H9 (cell line): ENCODE measurements around the gene MAML3. TPM values are rescaled to one million over a fixed set of nuclear protein-coding genes. Genes with fewer than 3 reads are reported as not detected.

Experiments
- DNase-seq: peaks from one replicate; pipeline ENCODE4 v3.0.0-alpha.2; 2017
- H2AFZ ChIP-seq: one replicate; pipeline ENCODE4 v1.6.1; 2013; ENCODE audit warnings: mild to moderate bottlenecking, low read length, control low read depth, moderate library complexity
- H2AK5ac ChIP-seq: 2 replicates; pipeline ENCODE4 v1.6.1; 2013; ENCODE audit warnings: low read length, control low read depth, mixed read lengths; ENCODE audit not compliant: insufficient read length
- H2BK120ac ChIP-seq: one replicate; pipeline ENCODE4 v1.6.1; 2013; ENCODE audit warnings: low read depth, mild to moderate bottlenecking, low read length, control low read depth, inconsistent platforms; ENCODE audit not compliant: poor library complexity, severe bottlenecking
- H2BK12ac ChIP-seq: 2 replicates; pipeline ENCODE4 v1.6.1; 2013; ENCODE audit warnings: low read length, control low read depth, mixed read lengths, low read depth; ENCODE audit not compliant: insufficient read length
- H2BK15ac ChIP-seq: 2 replicates; pipeline ENCODE4 v1.6.1; 2013; ENCODE audit warnings: low read depth, low read length, control low read depth
- H2BK20ac ChIP-seq: one replicate; pipeline ENCODE4 v1.6.1; 2013; ENCODE audit warnings: low read depth, mild to moderate bottlenecking, low read length, control low read depth, inconsistent platforms; ENCODE audit not compliant: poor library complexity, severe bottlenecking
- H2BK5ac ChIP-seq: 2 replicates; pipeline ENCODE4 v1.6.1; 2013; ENCODE audit warnings: low read length, control low read depth, mixed read lengths; ENCODE audit not compliant: insufficient read length
- H3K14ac ChIP-seq: 2 replicates; pipeline ENCODE4 v1.6.1; 2013; ENCODE audit warnings: low read length, control low read depth; ENCODE audit not compliant: insufficient read depth
- H3K18ac ChIP-seq: 2 replicates; pipeline ENCODE4 v1.6.1; 2013; ENCODE audit warnings: low read depth, mild to moderate bottlenecking, mixed read lengths, low read length, control low read depth; ENCODE audit not compliant: insufficient read length
- H3K23ac ChIP-seq: 2 replicates; pipeline ENCODE4 v1.6.1; 2013; ENCODE audit warnings: low read length, control low read depth, mixed read lengths, low read depth; ENCODE audit not compliant: insufficient read length
- H3K23me2 ChIP-seq: 2 replicates; pipeline ENCODE4 v1.6.1; 2013; ENCODE audit warnings: low read depth, mild to moderate bottlenecking, mixed read lengths, low read length, control low read depth; ENCODE audit not compliant: insufficient read length, poor library complexity, severe bottlenecking
- H3K27ac ChIP-seq: 2 replicates; pipeline ENCODE4 v1.5.1; 2013; ENCODE audit warnings: low read length, control low read depth, mixed read lengths, low read depth; ENCODE audit not compliant: insufficient read length
- H3K27me3 ChIP-seq: 2 replicates; pipeline ENCODE4 v1.6.1; 2013; ENCODE audit warnings: low read length, control low read depth, inconsistent platforms; ENCODE audit not compliant: insufficient read depth
- H3K4ac ChIP-seq: 2 replicates; pipeline ENCODE4 v1.6.1; 2013; ENCODE audit warnings: low read depth, mild to moderate bottlenecking, control low read depth, inconsistent platforms, low read length, moderate library complexity
- H3K4me1 ChIP-seq: 2 replicates; pipeline ENCODE4 v1.6.1; 2013; ENCODE audit warnings: low read length, control low read depth, inconsistent platforms; ENCODE audit not compliant: insufficient read depth
- H3K4me2 ChIP-seq: 2 replicates; pipeline ENCODE4 v1.6.1; 2013; ENCODE audit warnings: low read length, control low read depth, mixed read lengths; ENCODE audit not compliant: insufficient read length, insufficient read depth
- H3K56ac ChIP-seq: 2 replicates; pipeline ENCODE4 v1.6.1; 2013; ENCODE audit warnings: low read depth, mild to moderate bottlenecking, mixed read lengths, low read length, control low read depth; ENCODE audit not compliant: insufficient read length
- H3K79me1 ChIP-seq: 2 replicates; pipeline ENCODE4 v1.6.1; 2013; ENCODE audit warnings: low read depth, mild to moderate bottlenecking, moderate library complexity, low read length, control low read depth, inconsistent platforms; ENCODE audit not compliant: insufficient read depth, poor library complexity, severe bottlenecking
- H3K79me2 ChIP-seq: 2 replicates; pipeline ENCODE4 v1.6.1; 2013; ENCODE audit warnings: low read length, control low read depth, inconsistent platforms; ENCODE audit not compliant: insufficient read depth
- H3K9ac ChIP-seq: 2 replicates; pipeline ENCODE4 v1.6.1; 2013; ENCODE audit warnings: low read length, control low read depth, mixed read lengths; ENCODE audit not compliant: insufficient read length; ENCODE audit errors: extremely low read depth
- H3K9me3 ChIP-seq: one replicate; pipeline ENCODE4 v1.6.1; 2013; ENCODE audit warnings: low read depth, low read length, inconsistent platforms; ENCODE audit not compliant: control insufficient read depth
- H3T11ph ChIP-seq: one replicate; pipeline ENCODE4 v1.6.1; 2013; ENCODE audit warnings: mild to moderate bottlenecking, low read length, control low read depth, inconsistent platforms
- H4K20me1 ChIP-seq: one replicate; pipeline ENCODE4 v1.6.1; 2013; ENCODE audit not compliant: control insufficient read depth, insufficient read length, insufficient read depth
- H4K5ac ChIP-seq: 2 replicates; pipeline ENCODE4 v1.6.1; 2013; ENCODE audit warnings: low read depth, mild to moderate bottlenecking, mixed read lengths, low read length, control low read depth; ENCODE audit not compliant: insufficient read length
- H4K8ac ChIP-seq: replicated peaks from 2 replicates; pipeline ENCODE4 v1.6.1; 2013; ENCODE audit warnings: low read length, control low read depth, mixed read lengths, low read depth; ENCODE audit not compliant: insufficient read length
- H4K91ac ChIP-seq: 2 replicates; pipeline ENCODE4 v1.6.1; 2013; ENCODE audit warnings: low read depth, mild to moderate bottlenecking, moderate library complexity, mixed read lengths, low read length, control low read depth; ENCODE audit not compliant: insufficient read length
- H3K27ac Mint-ChIP-seq, 3 experiments: 2 replicates in 2 of 3; 3 replicates in 1 of 3; pipeline ENCODE4 v1.8.0; 2020 to 2021; ENCODE audit warnings: mixed read lengths in 3 of 3, mild to moderate bottlenecking in 1 of 3, moderate library complexity in 1 of 3
- H3K27me3 Mint-ChIP-seq: 2 replicates; pipeline ENCODE4 v1.8.0; 2021; ENCODE audit warnings: low read depth, mild to moderate bottlenecking, moderate library complexity, mixed read lengths
- H3K36me3 Mint-ChIP-seq, 3 experiments: 2 replicates in 2 of 3; 3 replicates in 1 of 3; pipeline ENCODE4 v1.8.0; 2020 to 2021; ENCODE audit warnings: low read depth in 3 of 3, mixed read lengths in 3 of 3; ENCODE audit not compliant: insufficient read depth in 1 of 3
- H3K4me1 Mint-ChIP-seq, 2 experiments: 2 replicates each; pipeline ENCODE4 v1.8.0; 2020; ENCODE audit warnings: mixed read lengths in 2 of 2
- H3K4me3 Mint-ChIP-seq, 2 experiments: 2 replicates in 1 of 2; 3 replicates in 1 of 2; pipeline ENCODE4 v1.8.0; 2020 to 2021; ENCODE audit warnings: mild to moderate bottlenecking in 2 of 2, mixed read lengths in 2 of 2, moderate library complexity in 1 of 2
- H3K9me3 Mint-ChIP-seq, 2 experiments: 2 replicates in 1 of 2; 3 replicates in 1 of 2; pipeline ENCODE4 v1.8.0; 2020; ENCODE audit warnings: mild to moderate bottlenecking in 2 of 2, mixed read lengths in 2 of 2, moderate library complexity in 1 of 2
- WGBS: extraction: QIAGEN DNeasy Blood & Tissue Kit; methylation state at CpG from one replicate; pipeline ENCODE4 v1.1.7; 2013; ENCODE audit warnings: missing lambda C conversion rate, low lambda C conversion rate, mixed read lengths; ENCODE audit not compliant: insufficient read length; ENCODE audit errors: extremely low coverage; 5-methylcytosine and 5-hydroxymethylcytosine counted together
- total RNA-seq: library from RNA; stranded (reverse); gene quantifications from 2 replicates; pipeline ENCODE4 v1.2.1, GENCODE V29; 2021
- TF ChIP-seq, protein P1 (sequence below): fragments of 200-600 bp; sonication (generic); conservative IDR thresholded peaks from 3 replicates; pipeline ENCODE4 v1.8.0; 2021; ENCODE audit warnings: antibody characterized with exemption, mild to moderate bottlenecking

Gene MAML3
- total RNA-seq, 1 experiment from 2014 or later, result 3.9 TPM

DNA sequence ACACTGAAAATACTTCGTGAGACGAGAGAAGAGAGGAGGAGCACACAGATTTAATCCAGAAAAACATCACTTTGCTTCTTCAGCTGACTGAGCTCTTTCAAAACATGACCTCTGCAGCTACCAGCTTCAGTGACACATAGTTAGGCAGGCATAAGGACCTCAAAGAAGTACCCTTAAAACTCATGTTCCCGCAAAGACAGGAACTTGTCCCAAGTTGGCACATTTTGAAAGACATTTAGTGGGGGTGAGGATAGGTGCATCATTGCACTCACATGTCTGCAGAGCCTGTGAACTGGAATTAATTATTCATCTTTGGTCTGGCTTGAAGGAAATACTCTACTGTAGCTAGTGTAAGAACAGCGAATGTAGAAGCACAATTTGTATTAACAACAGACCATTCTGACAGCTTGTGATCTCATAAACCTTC, 266.6 kb downstream of the MAML3 start:
- no peak overlapping the region for H2BK12ac ChIP-seq
- peaks cover 3% of the 10 kb centered on the region for H3K27me3 Mint-ChIP-seq
- H4K5ac ChIP-seq, result no peak overlapping the region
- no peaks in the 10 kb centered on the region for H3K9me3 ChIP-seq
- no peak overlapping the region for H2BK5ac ChIP-seq
- H3K23me2 ChIP-seq, result no peaks in the 10 kb centered on the region
- no peak overlapping the region for H4K8ac ChIP-seq
- no peak overlapping the region for H2AK5ac ChIP-seq
- H2AFZ ChIP-seq, result no peak overlapping the region
- H3K4me3 Mint-ChIP-seq, result no peak overlapping the region
- no peaks in the 10 kb centered on the region for H3K27me3 ChIP-seq
- H3T11ph ChIP-seq, result no peak overlapping the region
- H3K4ac ChIP-seq, result no peak overlapping the region
- no peak overlapping the region for H3K27ac ChIP-seq
- H3K27ac Mint-ChIP-seq, result no peak overlapping the region; a peak in 1 of 7 replicates
- no peaks in the 10 kb centered on the region for H3K9me3 Mint-ChIP-seq
- H4K91ac ChIP-seq, result no peak overlapping the region
- H3K79me1 ChIP-seq, result no peaks in the 10 kb centered on the region
- H2BK120ac ChIP-seq, result no peak overlapping the region
- no CpG with 5 or more reads among the region's 4 CpGs for WGBS
- H3K4me1 ChIP-seq, result no peaks in the 10 kb centered on the region; the same call in 1 of the 2 replicates
- no peak overlapping the region for H3K18ac ChIP-seq
- no peak for DNase-seq
- H3K79me2 ChIP-seq, result no peaks in the 10 kb centered on the region
- no peak overlapping the region for H2BK15ac ChIP-seq
- TF ChIP-seq, protein P1, sequence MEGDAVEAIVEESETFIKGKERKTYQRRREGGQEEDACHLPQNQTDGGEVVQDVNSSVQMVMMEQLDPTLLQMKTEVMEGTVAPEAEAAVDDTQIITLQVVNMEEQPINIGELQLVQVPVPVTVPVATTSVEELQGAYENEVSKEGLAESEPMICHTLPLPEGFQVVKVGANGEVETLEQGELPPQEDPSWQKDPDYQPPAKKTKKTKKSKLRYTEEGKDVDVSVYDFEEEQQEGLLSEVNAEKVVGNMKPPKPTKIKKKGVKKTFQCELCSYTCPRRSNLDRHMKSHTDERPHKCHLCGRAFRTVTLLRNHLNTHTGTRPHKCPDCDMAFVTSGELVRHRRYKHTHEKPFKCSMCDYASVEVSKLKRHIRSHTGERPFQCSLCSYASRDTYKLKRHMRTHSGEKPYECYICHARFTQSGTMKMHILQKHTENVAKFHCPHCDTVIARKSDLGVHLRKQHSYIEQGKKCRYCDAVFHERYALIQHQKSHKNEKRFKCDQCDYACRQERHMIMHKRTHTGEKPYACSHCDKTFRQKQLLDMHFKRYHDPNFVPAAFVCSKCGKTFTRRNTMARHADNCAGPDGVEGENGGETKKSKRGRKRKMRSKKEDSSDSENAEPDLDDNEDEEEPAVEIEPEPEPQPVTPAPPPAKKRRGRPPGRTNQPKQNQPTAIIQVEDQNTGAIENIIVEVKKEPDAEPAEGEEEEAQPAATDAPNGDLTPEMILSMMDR, result no peak
- H3K4me1 Mint-ChIP-seq, result peaks cover 18 to 20% of the 10 kb centered on the region in 2 experiments
- H4K20me1 ChIP-seq, result no peaks in the 10 kb centered on the region
- H3K14ac ChIP-seq, result no peak overlapping the region
- no peak overlapping the region for H3K9ac ChIP-seq
- no peak overlapping the region for H3K56ac ChIP-seq
- no peak overlapping the region for H3K23ac ChIP-seq
- H3K4me2 ChIP-seq, result no peak overlapping the region
- no peak overlapping the region for H2BK20ac ChIP-seq
- H3K36me3 Mint-ChIP-seq, result peaks cover 0 to 9% (median 7%) of the 10 kb centered on the region in 3 experiments; a peak in 3 of 7 replicates
